ENCODE results near the gene ARHGEF11.

GRCh38 chr1:157047062-157047410, 1.5 kb upstream of the ARHGEF11 start:
- TF ChIP-seq YY1 (IDR thresholded peaks at IDR 0.05) = no peak
- no peak for TF ChIP-seq CTCF (IDR thresholded peaks at IDR 0.05; ENCODE audit: low read depth, low read length, missing input control)
- TF ChIP-seq REST (IDR thresholded peaks at IDR 0.05) = no peak
- no peak for TF ChIP-seq MAX (IDR thresholded peaks at IDR 0.05)
- TF ChIP-seq ZBTB33 (IDR thresholded peaks at IDR 0.05) = no peak
- TF ChIP-seq JUND (IDR thresholded peaks at IDR 0.05) = no peak
- no peak for TF ChIP-seq RAD21 (IDR thresholded peaks at IDR 0.05)
- no peak for TF ChIP-seq EGR1 (IDR thresholded peaks at IDR 0.05; ENCODE audit: low read depth in 2 of 2)
- TF ChIP-seq TAF1 (conservative IDR thresholded peaks at IDR 0.05) = no peak
- TF ChIP-seq GABPA (IDR thresholded peaks at IDR 0.05 in 1 of 2, conservative IDR thresholded peaks at IDR 0.05 in 1 of 2) = no peak
- TF ChIP-seq RXRA (IDR thresholded peaks at IDR 0.05) = no peak
- TF ChIP-seq HNF4G (IDR thresholded peaks at IDR 0.05) = no peak
